ENCODE measurements around the gene SLC27A4.
"Not testable (repeated sequence)": the region's sequence is repeated elsewhere in the genome, so short reads cannot be mapped to it uniquely, and the experiment has no call there.

GRCh38 chr9:128338852-128339614 is 1.3 kb upstream of the SLC27A4 start:
- TF ChIP-seq CTCF (IDR thresholded peaks at IDR 0.05); ZFX (IDR thresholded peaks at IDR 0.05; ENCODE audit: borderline replicate concordance): not testable (repeated sequence)
